Right lobe of liver (tissue), 6 donors: Measurements from ENCODE around the gene PDCD5. TPM values are rescaled to one million over a fixed set of nuclear protein-coding genes. Genes with fewer than 3 reads are reported as not detected.

Source experiments
- ATAC-seq, 4 donors: fragments of 200-7000 bp; cut with Tn5 transposase; one replicate each; pipeline ENCODE4 v1.9.1; 2020; ENCODE audit warnings: mild to moderate bottlenecking in 4 of 4, moderate library complexity in 4 of 4
- DNase-seq, 3 donors: peaks; one replicate each; pipeline ENCODE4 v3.0.0-alpha.2; 2020
- H3K27ac ChIP-seq, 3 donors: fragments of 200-600 bp; one replicate each; pipeline ENCODE4 v1.8.0; 2022
- H3K27me3 ChIP-seq, 2 donors: fragments of 200-600 bp; one replicate each; pipeline ENCODE4 v1.8.0; 2022
- H3K36me3 ChIP-seq, 4 donors: fragments of 200-600 bp; sonication (generic) in 1 of 4; one replicate each; pipeline versions ENCODE4 v1.5.1 to v1.8.0; 2017 to 2022; ENCODE audit warnings: control low read depth in 1 of 4
- H3K4me1 ChIP-seq, 4 donors: fragments of 200-600 bp; sonication (generic) in 1 of 4; one replicate each; pipeline versions ENCODE4 v1.5.1 to v1.8.0; 2017 to 2022; ENCODE audit warnings: control low read depth in 1 of 4
- H3K4me3 ChIP-seq, 3 donors: fragments of 200-600 bp; one replicate each; pipeline ENCODE4 v1.8.0; 2022
- H3K9me3 ChIP-seq, 4 donors: fragments of 200-600 bp; sonication (generic) in 1 of 4; one replicate each; pipeline versions ENCODE4 v1.5.1 to v1.8.0; 2017 to 2022; ENCODE audit warnings: control low read depth in 1 of 4
- CTCF ChIP-seq, 4 donors: fragments of 200-600 bp in 3 of 4; fragments of 450-650 bp in 1 of 4; IDR thresholded peaks; one replicate each; pipeline versions ENCODE4 v1.5.1 to v1.8.0; 2016 to 2022; ENCODE audit warnings: antibody characterized with exemption in 4 of 4, mild to moderate bottlenecking in 2 of 4
- POLR2A ChIP-seq: fragments of 450-650 bp; IDR thresholded peaks from one replicate; pipeline ENCODE4 v1.6.1; 2017; ENCODE audit warnings: antibody characterized with exemption, mild to moderate bottlenecking
- WGBS: methylation state at CpG from one replicate; pipeline ENCODE4 v1.1.6; 2018; ENCODE audit warnings: low coverage, low lambda C conversion rate; ENCODE audit not compliant: insufficient coverage; ENCODE audit errors: missing lambda C conversion rate; 5-methylcytosine and 5-hydroxymethylcytosine counted together
- intact Hi-C, 2 donors: fragments of 100-400 bp; cut with DNase I; formaldehyde crosslinking; loops; one replicate each; pipeline versions ENCODE4 v1.11.2 to v1.14.1; 2022
- small RNA-seq, 2 experiments: library from RNA; depleted of rRNA; stranded (forward); fragments of <200 nt; gene quantifications; one replicate each; pipeline ENCODE3, GENCODE V24; 2016
- total RNA-seq, 6 experiments: library from RNA; depleted of rRNA in 2 of 6; stranded (reverse); fragments of >200 nt in 2 of 6; fragmentation: NEBNext Ultra II Directional in 3 of 6; extraction: Animal tissue kit (Norgen Biotek cat#: 25700) in 3 of 6; gene quantifications; one replicate each; pipeline versions ENCODE4 v1.1.0 to v1.2.4, GENCODE V29; 2016 to 2023
- donor health status: DM: no; HTN: yes; CAD: no.
- donor health status: DM: no; HTN: no; CAD: no.
- donor health status: DM: no; HTN: no; CAD: no.
- donor health status: DM: no; HTN: yes; CAD: no.
- donor health status: DM: no; HTN: yes; CAD: no.

PDCD5 gene
- total RNA-seq, 6 experiments from 2014 or later: 25.2 to 82.8 (median 42.8) TPM

GRCh38 chr19:32627714-32628270 lies 46.8 kb downstream of the PDCD5 start:
- H3K27me3 ChIP-seq: no peaks in the 10 kb centered on the region
- no peak overlapping the region for H3K27ac ChIP-seq
- intact Hi-C loops: no loop called here
- no peak for DNase-seq
- no peak for TF ChIP-seq POLR2A
- H3K4me1 ChIP-seq: no peaks in the 10 kb centered on the region
- H3K36me3 ChIP-seq: peaks cover 0 to 4% (median 1%) of the 10 kb centered on the region in 4 donors
- H3K9me3 ChIP-seq: no peaks in the 10 kb centered on the region
- ATAC-seq: no peak
- WGBS: 82% methylated on average over 6 of the region's 15 CpGs
- H3K4me3 ChIP-seq: no peak overlapping the region

- intact Hi-C loops: no loop called here
- Histone ChIP-seq H3K27ac (no peak overlapping the region), H3K9me3 (no peaks in the 10 kb centered on the region), H3K27me3 (no peaks in the 10 kb centered on the region), H3K4me3 (no peak overlapping the region), H3K36me3 (peaks cover 0 to 4% (median 1%) of the 10 kb centered on the region in 4 donors), H3K4me1 (no peaks in the 10 kb centered on the region)
- no peak for DNase-seq
- no peak for TF ChIP-seq POLR2A
- TF ChIP-seq CTCF (IDR thresholded peaks at IDR 0.05): no peak
- no peak for ATAC-seq
- 100% methylated on average over 1 of the region's 14 CpGs for WGBS
Measured at GRCh38 chr19:32630338-32630737, 49.3 kb downstream of the PDCD5 start.

- TF ChIP-seq POLR2A: no peak
- no peak for TF ChIP-seq CTCF (IDR thresholded peaks at IDR 0.05)
- intact Hi-C loops: no loop called here
- peaks cover 0 to 4% (median 1%) of the 10 kb centered on the region in 4 donors for H3K36me3 ChIP-seq
Measured at GRCh38 chr19:32631381-32631780, 50.4 kb downstream of the PDCD5 start.

More at GRCh38 chr19:32631381-32631780, 50.4 kb downstream of the PDCD5 start:
- Histone ChIP-seq H3K27me3 (no peaks in the 10 kb centered on the region), H3K4me1 (no peaks in the 10 kb centered on the region), H3K27ac (no peak overlapping the region), H3K4me3 (no peak overlapping the region), H3K9me3 (no peaks in the 10 kb centered on the region)
- ATAC-seq (no peak), DNase-seq (no peak)
- WGBS: 77% methylated on average over 5 of the region's 15 CpGs

Small RNAs within 50 kb of the gene (small RNA-seq; reads per million reads assigned to genes)
- gene SNORA68B: 0 reads per million in 2 experiments

Other genes starting within 250 kb of the PDCD5 start
- 10 to 100 TPM in 2 of 6 experiments, 1 to 10 TPM in 4; 7.1 to 10.9 (median 9.1) TPM for gene ZNF507, start 235.6 kb upstream of the PDCD5 start, total RNA-seq
- gene DPY19L3, start 175.4 kb upstream of the PDCD5 start, total RNA-seq: 10 to 100 TPM in 4 of 6 experiments, 1 to 10 TPM in 2; 8.0 to 13.5 (median 12.4) TPM
- 10 to 100 TPM in 2 of 6 experiments, 1 to 10 TPM in 4; 7.6 to 12.5 (median 9.0) TPM for gene ANKRD27, start 94.0 kb downstream of the PDCD5 start, total RNA-seq
- under 1 TPM in 1 of 6 experiments, not detected in 5; 0.11 TPM for gene RGS9BP, start 94.7 kb downstream of the PDCD5 start, total RNA-seq
- 10 to 100 TPM in 1 of 6 experiments, 1 to 10 TPM in 5; 4.1 to 11.8 (median 7.2) TPM for gene NUDT19, start 110.6 kb downstream of the PDCD5 start, total RNA-seq
- under 1 TPM in 1 of 6 experiments, not detected in 5; 0.17 TPM for gene TDRD12, start 138.6 kb downstream of the PDCD5 start, total RNA-seq